ENCODE measurements around the gene PLCH1. TPM values are rescaled to one million over a fixed set of nuclear protein-coding genes. Genes with fewer than 3 reads are reported as not detected.

Gene PLCH1
- total and polyA plus RNA-seq, 2 experiments from 2014 or later: 2.6 to 5.8 TPM

- WGBS (ENCODE audit: low lambda C conversion rate, missing lambda C conversion rate): 70% methylated on average over 6 of the region's 6 CpGs
- no peaks in the 10 kb centered on the region for H4K20me1 ChIP-seq (ENCODE audit: insufficient read depth, poor library complexity, severe bottlenecking)
- H3K79me2 ChIP-seq: no peaks in the 10 kb centered on the region
- no peak overlapping the region for H3K27ac ChIP-seq
- H3K9me2 ChIP-seq (replicated peaks; ENCODE audit: insufficient read depth): no peaks in the 10 kb centered on the region
- H3K4me3 ChIP-seq: no peak overlapping the region
- no peaks in the 10 kb centered on the region for H3K27me3 ChIP-seq
- H3K36me3 ChIP-seq (replicated peaks; ENCODE audit: insufficient read depth, low read depth): no peaks in the 10 kb centered on the region
- no peak overlapping the region for H3K4me2 ChIP-seq
- H3K4me1 ChIP-seq (ENCODE audit: insufficient read depth): peaks cover 7% of the 10 kb centered on the region
- no peaks in the 10 kb centered on the region for H3K9me3 ChIP-seq (ENCODE audit: low read depth)
- H2AFZ ChIP-seq: no peak overlapping the region
- no peak for DNase-seq (ENCODE audit: low spot score)
- no peak for TF ChIP-seq CTCF (IDR thresholded peaks at IDR 0.05; ENCODE audit: poor library complexity)
- TF ChIP-seq EZH2 (IDR thresholded peaks at IDR 0.05; ENCODE audit: borderline replicate concordance): no peak
- no peak for TF ChIP-seq EZH2phosphoT487 (IDR thresholded peaks at IDR 0.05; ENCODE audit: low read depth, severe bottlenecking, unreplicated experiment)
Observed at GRCh38 chr3:155334914-155335723, 409.8 kb downstream of the PLCH1 start.

- Histone ChIP-seq H3K79me2 (no peaks in the 10 kb centered on the region), H3K27me3 (no peaks in the 10 kb centered on the region), H3K27ac (no peak overlapping the region), H2AFZ (no peak overlapping the region), H3K9me3 (ENCODE audit: low read depth) (no peaks in the 10 kb centered on the region), H3K4me2 (no peak overlapping the region), H3K4me1 (ENCODE audit: insufficient read depth) (peaks cover 7% of the 10 kb centered on the region), H3K9me2 (replicated peaks; ENCODE audit: insufficient read depth) (no peaks in the 10 kb centered on the region), H4K20me1 (ENCODE audit: insufficient read depth, poor library complexity, severe bottlenecking) (no peaks in the 10 kb centered on the region), H3K4me3 (no peak overlapping the region), H3K36me3 (replicated peaks; ENCODE audit: insufficient read depth, low read depth) (no peaks in the 10 kb centered on the region)
- WGBS (ENCODE audit: low lambda C conversion rate, missing lambda C conversion rate): 88% methylated on average over 3 of the region's 3 CpGs
- DNase-seq (ENCODE audit: low spot score): no peak
- TF ChIP-seq CTCF (IDR thresholded peaks at IDR 0.05; ENCODE audit: poor library complexity) (no peak), EZH2 (IDR thresholded peaks at IDR 0.05; ENCODE audit: borderline replicate concordance) (no peak), EZH2phosphoT487 (IDR thresholded peaks at IDR 0.05; ENCODE audit: low read depth, severe bottlenecking, unreplicated experiment) (no peak)
Observed at GRCh38 chr3:155334215-155334913, 410.5 kb downstream of the PLCH1 start.

- Histone ChIP-seq H3K9me2 (replicated peaks; ENCODE audit: insufficient read depth) (no peaks in the 10 kb centered on the region), H3K4me3 (no peak overlapping the region), H3K9me3 (ENCODE audit: low read depth) (no peaks in the 10 kb centered on the region), H3K36me3 (replicated peaks; ENCODE audit: insufficient read depth, low read depth) (no peaks in the 10 kb centered on the region), H3K27ac (no peak overlapping the region), H4K20me1 (ENCODE audit: insufficient read depth, poor library complexity, severe bottlenecking) (no peaks in the 10 kb centered on the region), H2AFZ (no peak overlapping the region), H3K4me2 (no peak overlapping the region), H3K27me3 (no peaks in the 10 kb centered on the region), H3K4me1 (ENCODE audit: insufficient read depth) (peaks cover under 1% of the 10 kb centered on the region), H3K79me2 (no peaks in the 10 kb centered on the region)
- WGBS (ENCODE audit: low lambda C conversion rate, missing lambda C conversion rate): 75% methylated on average over 4 of the region's 4 CpGs
- DNase-seq (ENCODE audit: low spot score): no peak
- no peak for TF ChIP-seq CTCF (IDR thresholded peaks at IDR 0.05; ENCODE audit: poor library complexity)
- no peak for TF ChIP-seq EZH2phosphoT487 (IDR thresholded peaks at IDR 0.05; ENCODE audit: low read depth, severe bottlenecking, unreplicated experiment)
- no peak for TF ChIP-seq EZH2 (IDR thresholded peaks at IDR 0.05; ENCODE audit: borderline replicate concordance)
Observed at GRCh38 chr3:155332716-155333115, 412.2 kb downstream of the PLCH1 start.

All from hepatocyte (in vitro differentiated cells).